ENCODE results near the gene DUSP23. TPM values are rescaled to one million over a fixed set of nuclear protein-coding genes. Genes with fewer than 3 reads are reported as not detected.

The DUSP23 gene
- 43.4 to 79.4 TPM (median 74.8 TPM) in 5 replicates for total RNA-seq (2022; extraction: Qiagen RNA extraction)

DNA sequence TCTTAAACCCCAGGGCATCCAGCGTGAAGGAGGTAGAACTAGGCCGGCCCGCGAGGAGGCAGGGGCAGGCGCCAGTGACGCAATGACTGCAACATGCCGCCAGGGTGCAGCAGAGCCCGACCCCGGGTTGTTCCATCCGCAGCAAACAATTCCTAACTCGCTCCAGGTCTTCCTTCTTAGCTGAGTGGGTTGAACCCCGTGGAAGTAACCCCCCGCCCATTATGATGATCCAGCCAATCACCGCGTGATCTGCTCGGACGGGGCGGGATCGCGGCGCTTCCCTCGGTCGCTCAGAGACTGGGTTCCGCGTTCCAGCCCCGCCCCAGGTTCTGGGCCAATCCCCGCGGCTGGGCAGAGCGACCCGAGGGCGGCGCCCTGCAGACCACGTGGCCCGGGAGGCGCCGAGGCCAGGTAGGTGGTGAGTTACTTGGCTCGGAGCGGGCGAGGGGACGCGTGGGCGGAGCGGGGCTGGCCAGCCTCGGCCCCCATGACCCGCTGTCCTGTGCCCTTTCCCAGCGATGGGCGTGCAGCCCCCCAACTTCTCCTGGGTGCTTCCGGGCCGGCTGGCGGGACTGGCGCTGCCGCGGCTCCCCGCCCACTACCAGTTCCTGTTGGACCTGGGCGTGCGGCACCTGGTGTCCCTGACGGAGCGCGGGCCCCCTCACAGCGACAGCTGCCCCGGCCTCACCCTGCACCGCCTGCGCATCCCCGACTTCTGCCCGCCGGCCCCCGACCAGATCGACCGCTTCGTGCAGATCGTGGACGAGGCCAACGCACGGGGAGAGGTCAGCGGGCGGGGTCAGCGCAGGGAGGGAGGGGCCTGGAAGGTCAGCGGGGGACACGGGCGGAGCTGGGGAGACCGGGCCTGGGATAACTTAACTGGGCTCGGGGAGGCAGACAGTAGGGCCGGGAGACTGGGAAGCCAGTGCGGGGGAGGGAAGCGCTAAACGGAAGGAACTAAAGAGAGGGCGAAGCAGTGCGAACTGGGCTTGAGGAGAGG lies at the start of gene DUSP23:
DUSP23 (plus strand) TSS at position 380 of the 1,000 bp plus-strand sequence; CDS start at position 519, 139 bp downstream.

DNA sequence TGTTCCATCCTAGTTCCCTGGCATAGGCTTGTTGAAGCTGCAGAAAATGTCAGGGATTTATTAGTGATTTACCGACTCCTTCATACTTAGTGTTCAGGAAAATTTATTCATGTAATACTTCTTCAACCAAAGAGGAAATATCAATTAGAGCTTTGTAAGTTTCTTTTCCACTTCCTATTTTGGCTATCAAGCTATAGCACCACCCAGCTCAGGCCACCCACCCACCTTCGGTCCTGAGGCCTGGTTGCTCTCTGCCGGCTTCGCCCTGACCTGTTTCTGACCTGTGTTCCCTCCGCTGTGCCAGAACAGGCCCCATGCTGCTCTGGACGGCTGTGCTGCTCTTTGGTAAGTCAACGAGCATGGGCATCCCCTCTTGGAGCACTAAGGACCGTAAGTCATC lies 21.3 kb downstream of the DUSP23 start, which contains the start of gene FCRL6:
FCRL6 (plus strand) TSS at position 250 of the 400 bp plus-strand sequence; CDS start at position 315, 65 bp downstream.

DNA sequence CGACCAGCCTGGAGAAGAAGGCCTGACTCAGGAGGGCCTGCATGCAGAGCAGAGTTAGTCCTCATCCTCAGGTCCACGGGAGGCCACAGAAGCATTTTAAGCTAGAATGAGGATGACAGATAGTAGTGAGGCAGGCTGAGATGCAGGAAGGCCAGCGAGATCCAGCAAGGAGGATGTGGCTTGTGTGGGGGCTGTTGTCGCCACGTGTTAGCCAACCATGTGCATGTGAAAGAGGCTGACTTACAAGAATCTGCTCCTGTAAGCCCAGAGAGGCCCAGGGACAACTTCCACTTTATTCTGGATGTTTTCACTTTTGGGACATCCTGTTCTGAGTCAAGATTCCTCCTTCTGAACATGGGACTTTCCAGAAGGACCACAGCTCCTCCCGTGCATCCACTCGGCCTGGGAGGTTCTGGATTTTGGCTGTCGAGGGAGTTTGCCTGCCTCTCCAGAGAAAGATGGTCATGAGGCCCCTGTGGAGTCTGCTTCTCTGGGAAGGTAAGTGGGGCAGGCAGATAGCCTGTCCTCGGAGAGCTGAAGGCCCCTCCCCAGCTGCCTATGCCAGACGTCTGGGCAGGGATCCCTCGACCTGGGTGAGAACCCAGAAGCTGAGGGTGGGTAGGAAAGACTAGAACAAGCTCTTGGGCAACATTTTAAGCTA lies 45.8 kb downstream of the DUSP23 start, which contains the start of gene SLAMF8:
SLAMF8 (plus strand) TSS at position 433 of the 661 bp plus-strand sequence; CDS start at position 459, 26 bp downstream.

Other genes with a start within 250 kb of the DUSP23 start
- gene OR10J5, start 245.0 kb upstream of the DUSP23 start, total RNA-seq (2022; extraction: Qiagen RNA extraction): not detected in 5 replicates
- gene APCS, start 193.1 kb upstream of the DUSP23 start, total RNA-seq (2022; extraction: Qiagen RNA extraction): not detected in 5 replicates
- not detected in 5 replicates for gene CRP, start 66.4 kb upstream of the DUSP23 start, total RNA-seq (2022; extraction: Qiagen RNA extraction)
- gene FCRL6, start 21.4 kb downstream of the DUSP23 start, total RNA-seq (2022; extraction: Qiagen RNA extraction): not detected in 5 replicates
- 0.08 to 0.20 TPM (median 0.15 TPM) in 5 replicates for gene SLAMF8, start 45.9 kb downstream of the DUSP23 start, total RNA-seq (2022; extraction: Qiagen RNA extraction)
- gene VSIG8, start 81.7 kb downstream of the DUSP23 start, total RNA-seq (2022; extraction: Qiagen RNA extraction): 0.08 to 0.15 TPM in 2 of 5 replicates, not detected in the others
- gene CFAP45, start 119.2 kb downstream of the DUSP23 start, total RNA-seq (2022; extraction: Qiagen RNA extraction): 0.41 to 0.83 TPM (median 0.59 TPM) in 5 replicates
- 973 to 1,035 TPM (median 1,022 TPM) in 5 replicates for gene TAGLN2, start 144.5 kb downstream of the DUSP23 start, total RNA-seq (2022; extraction: Qiagen RNA extraction)
- 0.11 to 0.25 TPM (median 0.14 TPM) in 5 replicates for gene IGSF9, start 164.7 kb downstream of the DUSP23 start, total RNA-seq (2022; extraction: Qiagen RNA extraction)
- gene SLAMF9, start 173.3 kb downstream of the DUSP23 start, total RNA-seq (2022; extraction: Qiagen RNA extraction): 0.22 to 0.68 TPM (median 0.56 TPM) in 5 replicates

All from A549 treated with Hydrocortisone at 1 μM for 4 hours (cell line).